HG02981 (cell line): Measurements from ENCODE around the gene ANKRD22.
A peak's percentile ranks its signal among the peaks of the same experiment; 100 is the strongest.

Source experiments
- ATAC-seq: cut with Tn5 transposase; IDR thresholded peaks from one replicate; pipeline ENCODE4 v1.9.1; 2021; ENCODE audit warnings: mild to moderate bottlenecking, moderate library complexity; ENCODE audit not compliant: unreplicated experiment

The ANKRD22 gene

GRCh38 chr10:88803641-88804040 is 48.0 kb downstream of the ANKRD22 start:
- ATAC-seq: no peak

GRCh38 chr10:88802523-88803285 is 48.9 kb downstream of the ANKRD22 start, which contains the start of gene LIPM:
TSS of gene LIPM (plus strand) at chr10:88802730. CDS start at chr10:88802897, 167 bp downstream.
- ATAC-seq: no peak

GRCh38 chr10:88800152-88801125 is 51.2 kb downstream of the ANKRD22 start:
- no peak for ATAC-seq

- no peak for ATAC-seq
Observed at GRCh38 chr10:88794731-88795130, 56.9 kb downstream of the ANKRD22 start.

GRCh38 chr10:88793712-88794299 is 57.8 kb downstream of the ANKRD22 start:
- ATAC-seq: peak; percentile 44

- no peak for ATAC-seq
Observed at GRCh38 chr10:88792661-88793060, 59.0 kb downstream of the ANKRD22 start.

GRCh38 chr10:88791924-88792323 is 59.7 kb downstream of the ANKRD22 start:
- ATAC-seq: no peak

DNA sequence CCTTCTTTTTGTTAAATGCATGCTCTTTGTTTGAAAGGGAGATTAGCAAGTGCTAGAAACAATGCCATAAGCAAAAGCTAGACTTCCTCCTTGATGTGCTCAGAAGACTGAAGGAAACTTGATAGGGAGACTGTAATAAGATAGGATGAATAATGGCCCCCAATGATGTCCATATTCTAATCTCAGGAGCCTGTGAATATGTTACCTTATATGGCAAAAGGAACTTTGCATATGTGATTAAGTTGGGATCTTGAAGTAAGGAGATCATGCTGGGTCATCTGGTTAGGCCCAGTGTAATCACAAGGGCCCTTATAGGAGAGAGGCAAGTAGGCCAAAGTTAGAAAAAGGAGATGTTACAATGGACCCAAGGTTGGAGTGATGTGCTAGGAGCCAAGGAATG is 62.7 kb downstream of the ANKRD22 start:
- no peak for ATAC-seq

- ATAC-seq: no peak
Observed at GRCh38 chr10:88787463-88787862, 64.2 kb downstream of the ANKRD22 start.

- ATAC-seq: no peak
Observed at GRCh38 chr10:88786032-88786770, 65.4 kb downstream of the ANKRD22 start.

DNA sequence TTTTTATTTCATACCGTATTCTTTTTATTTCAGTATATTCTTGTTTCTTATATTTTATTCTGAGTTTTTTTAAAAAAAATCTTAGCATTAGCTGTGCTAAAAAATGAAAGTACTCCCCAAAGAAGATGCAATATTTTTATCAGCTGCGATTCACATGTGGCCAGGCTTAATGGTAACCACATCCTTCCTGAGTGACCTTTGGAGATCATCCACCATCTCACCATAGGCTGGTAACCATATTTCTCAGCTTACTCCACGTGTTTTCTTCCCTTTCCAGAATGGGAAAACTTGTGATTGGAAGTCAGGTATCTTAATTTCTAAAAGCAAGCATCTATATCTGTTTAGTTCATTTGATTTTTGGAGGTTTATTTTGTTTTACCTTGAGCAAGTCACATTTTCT is 67.9 kb downstream of the ANKRD22 start:
- no peak for ATAC-seq

- ATAC-seq: no peak
Observed at GRCh38 chr10:88782222-88782621, 69.4 kb downstream of the ANKRD22 start.

DNA sequence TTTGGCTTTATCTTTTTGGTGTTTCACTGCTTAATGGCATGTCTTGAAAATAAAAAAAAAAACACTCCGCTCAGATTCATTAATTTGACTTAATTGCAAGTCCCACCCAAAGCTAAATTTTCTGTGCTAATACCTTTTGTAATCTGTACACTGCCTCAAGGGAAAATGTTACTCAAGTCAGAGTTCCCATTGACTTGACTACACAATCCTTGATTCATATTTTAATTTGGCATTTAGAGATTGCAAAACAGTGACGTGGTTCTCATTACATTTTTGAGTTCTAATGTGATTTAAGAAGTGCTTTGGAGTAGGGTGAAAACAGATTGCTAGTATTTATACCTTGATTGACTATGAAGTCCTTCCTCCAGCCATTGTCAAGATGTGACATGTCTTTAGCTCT is 70.4 kb downstream of the ANKRD22 start:
- no peak for ATAC-seq
